ENCODE measurements around the gene RPP14. TPM values are rescaled to one million over a fixed set of nuclear protein-coding genes. Genes with fewer than 3 reads are reported as not detected.

Gene RPP14
- total RNA-seq, 1 experiment from 2014 or later: 22.4 TPM

- RAD21 ChIA-PET (ENCODE audit: low non-redundant PET in 1 of 2, low total read pairs in 2 of 2, uncharacterized antibody in 2 of 2, unreplicated experiment in 2 of 2): no interaction called here
- intact Hi-C loops (cut with micrococcal nuclease): no loop called here
Observed at GRCh38 chr3:58358092-58358491, 52.0 kb downstream of the RPP14 start.

GRCh38 chr3:58358808-58359207, 52.8 kb downstream of the RPP14 start:
- no peaks in the 10 kb centered on the region for H3K79me2 ChIP-seq (ENCODE audit: insufficient read depth, low read length)
- H3K27me3 ChIP-seq (ENCODE audit: insufficient read depth, low read length): no peaks in the 10 kb centered on the region
- H4K20me1 ChIP-seq (ENCODE audit: insufficient read depth): no peaks in the 10 kb centered on the region
- no peaks in the 10 kb centered on the region for H3K9me3 ChIP-seq (ENCODE audit: control insufficient read depth in 1 of 2, insufficient read depth in 1 of 2, low read depth in 1 of 2, low read length in 2 of 2)
- H3K27ac ChIP-seq (ENCODE audit: low read depth, low read length): no peak overlapping the region
- POLR2A ChIA-PET: no interaction called here
- H3K4me3 ChIP-seq (replicated peaks in 1 of 2; ENCODE audit: low read depth in 1 of 2, low read length in 2 of 2): no peak overlapping the region
- CTCF ChIA-PET: no interaction called here
- H3K9ac ChIP-seq (ENCODE audit: low read length): no peak overlapping the region
- no peaks in the 10 kb centered on the region for H3K9me2 ChIP-seq (ENCODE audit: insufficient read depth)
- ATAC-seq: no peak
- BruUV-seq (replicated peaks): no TSS peak
- RAD21 ChIA-PET (ENCODE audit: low non-redundant PET in 1 of 2, low total read pairs in 2 of 2, uncharacterized antibody in 2 of 2, unreplicated experiment in 2 of 2): no interaction called here
- DNase-seq (ENCODE audit: low read depth, low spot score): no peak
- H3K36me3 ChIP-seq (ENCODE audit: control insufficient read depth in 1 of 2, insufficient read depth in 2 of 2, low read length in 2 of 2): no peaks in the 10 kb centered on the region
- no peaks in the 10 kb centered on the region for H3K4me1 ChIP-seq (ENCODE audit: control insufficient read depth in 1 of 2, insufficient read depth in 2 of 2, low read length in 2 of 2)
- intact Hi-C loops (cut with micrococcal nuclease): no loop called here
- no peak overlapping the region for H2AFZ ChIP-seq (ENCODE audit: low read depth, low read length, poor library complexity, severe bottlenecking)
- H3K4me2 ChIP-seq (ENCODE audit: low read length): no peak overlapping the region
- no peak for TF ChIP-seq EGR1 (IDR thresholded peaks at IDR 0.05; ENCODE audit: low read depth)
- no peak for TF ChIP-seq EZH2phosphoT487 (IDR thresholded peaks at IDR 0.05; ENCODE audit: borderline replicate concordance)
- TF ChIP-seq POLR2AphosphoS5 (IDR thresholded peaks at IDR 0.05; ENCODE audit: low read depth, low read length): no peak
- no peak for TF ChIP-seq ZBTB33 (IDR thresholded peaks at IDR 0.05; ENCODE audit: extremely low read depth, insufficient replicate concordance, low read length)
- TF ChIP-seq ATF3 (IDR thresholded peaks at IDR 0.05): no peak

More at GRCh38 chr3:58358092-58358491, 52.0 kb downstream of the RPP14 start:
- H3K27ac ChIP-seq (ENCODE audit: low read depth, low read length): no peak overlapping the region
- H2AFZ ChIP-seq (ENCODE audit: low read depth, low read length, poor library complexity, severe bottlenecking): no peak overlapping the region
- no peak for DNase-seq (ENCODE audit: low read depth, low spot score)
- no peak for TF ChIP-seq ATF3 (IDR thresholded peaks at IDR 0.05)
- TF ChIP-seq YY1 (IDR thresholded peaks at IDR 0.05; ENCODE audit: extremely low read depth, insufficient replicate concordance, low read depth, low read length): no peak
- no peak for TF ChIP-seq POLR2AphosphoS5 (IDR thresholded peaks at IDR 0.05; ENCODE audit: low read depth, low read length)
- TF ChIP-seq ZFX (IDR thresholded peaks at IDR 0.05): no peak
- TF ChIP-seq FOSL1 (IDR thresholded peaks at IDR 0.05; ENCODE audit: low read depth): no peak
- TF ChIP-seq JUND (IDR thresholded peaks at IDR 0.05): no peak
- no peak for TF ChIP-seq SIN3A (IDR thresholded peaks at IDR 0.05; ENCODE audit: low read depth)
- TF ChIP-seq POLR2A (IDR thresholded peaks at IDR 0.05; ENCODE audit: borderline replicate concordance, extremely low read depth, insufficient read depth, insufficient read length): no peak
- no peak for TF ChIP-seq CBX3 (IDR thresholded peaks at IDR 0.05; ENCODE audit: low read depth)
- H3K4me1 ChIP-seq (ENCODE audit: control insufficient read depth in 1 of 2, insufficient read depth in 2 of 2, low read length in 2 of 2): no peaks in the 10 kb centered on the region
- H3K9me3 ChIP-seq (ENCODE audit: control insufficient read depth in 1 of 2, insufficient read depth in 1 of 2, low read depth in 1 of 2, low read length in 2 of 2): no peaks in the 10 kb centered on the region
- H3K9me2 ChIP-seq (ENCODE audit: insufficient read depth): no peaks in the 10 kb centered on the region
- H4K20me1 ChIP-seq (ENCODE audit: insufficient read depth): no peaks in the 10 kb centered on the region
- no TSS peak for BruUV-seq (replicated peaks)
- no peaks in the 10 kb centered on the region for H3K79me2 ChIP-seq (ENCODE audit: insufficient read depth, low read length)
- no peaks in the 10 kb centered on the region for H3K36me3 ChIP-seq (ENCODE audit: control insufficient read depth in 1 of 2, insufficient read depth in 2 of 2, low read length in 2 of 2)
- no peaks in the 10 kb centered on the region for H3K27me3 ChIP-seq (ENCODE audit: insufficient read depth, low read length)
- H3K4me3 ChIP-seq (replicated peaks in 1 of 2; ENCODE audit: low read depth in 1 of 2, low read length in 2 of 2): no peak overlapping the region
- peak; percentile 27; the same call in 1 of the 2 replicates for ATAC-seq
- no peak overlapping the region for H3K9ac ChIP-seq (ENCODE audit: low read length)
- ChIA-PET CTCF (no interaction called here), POLR2A (no interaction called here)
- no peak overlapping the region for H3K4me2 ChIP-seq (ENCODE audit: low read length)

Measured in HCT116 (cell line).